Nephron (organoid): Measurements from ENCODE around the gene WASHC4.
"Not testable (repeated sequence)": the region's sequence is repeated elsewhere in the genome, so short reads cannot be mapped to it uniquely, and the experiment has no call there.

Experiments used
- H3K27ac Mint-ChIP-seq, 3 experiments: 2 replicates each; pipeline ENCODE4 v1.8.0; 2020; ENCODE audit warnings: mixed read lengths in 3 of 3, mild to moderate bottlenecking in 2 of 3, moderate library complexity in 1 of 3
- H3K27me3 Mint-ChIP-seq: 2 replicates; pipeline ENCODE4 v1.8.0; 2021; ENCODE audit warnings: low read depth, mild to moderate bottlenecking, moderate library complexity, mixed read lengths
- H3K36me3 Mint-ChIP-seq: 2 replicates; pipeline ENCODE4 v1.8.0; 2020; ENCODE audit warnings: low read depth, mixed read lengths
- H3K4me1 Mint-ChIP-seq: 2 replicates; pipeline ENCODE4 v1.8.0; 2020; ENCODE audit warnings: mixed read lengths
- H3K4me3 Mint-ChIP-seq, 3 experiments: 2 replicates each; pipeline ENCODE4 v1.8.0; 2020; ENCODE audit warnings: mild to moderate bottlenecking in 3 of 3, mixed read lengths in 3 of 3, moderate library complexity in 2 of 3
- H3K9me3 Mint-ChIP-seq: 2 replicates; pipeline ENCODE4 v1.8.0; 2020; ENCODE audit warnings: mixed read lengths
- TF ChIP-seq, protein P1 (sequence below), 3 experiments: fragments of 200-600 bp; sonication (generic); IDR thresholded peaks; one replicate each; pipeline ENCODE4 v1.5.0; 2021; ENCODE audit warnings: antibody characterized with exemption in 3 of 3; ENCODE audit not compliant: unreplicated experiment in 3 of 3

Gene WASHC4

GRCh38 chr12:105171691-105172436 lies 64.3 kb downstream of the WASHC4 start:
- peaks cover 56% of the 10 kb centered on the region for H3K36me3 Mint-ChIP-seq
- TF ChIP-seq, protein P1, sequence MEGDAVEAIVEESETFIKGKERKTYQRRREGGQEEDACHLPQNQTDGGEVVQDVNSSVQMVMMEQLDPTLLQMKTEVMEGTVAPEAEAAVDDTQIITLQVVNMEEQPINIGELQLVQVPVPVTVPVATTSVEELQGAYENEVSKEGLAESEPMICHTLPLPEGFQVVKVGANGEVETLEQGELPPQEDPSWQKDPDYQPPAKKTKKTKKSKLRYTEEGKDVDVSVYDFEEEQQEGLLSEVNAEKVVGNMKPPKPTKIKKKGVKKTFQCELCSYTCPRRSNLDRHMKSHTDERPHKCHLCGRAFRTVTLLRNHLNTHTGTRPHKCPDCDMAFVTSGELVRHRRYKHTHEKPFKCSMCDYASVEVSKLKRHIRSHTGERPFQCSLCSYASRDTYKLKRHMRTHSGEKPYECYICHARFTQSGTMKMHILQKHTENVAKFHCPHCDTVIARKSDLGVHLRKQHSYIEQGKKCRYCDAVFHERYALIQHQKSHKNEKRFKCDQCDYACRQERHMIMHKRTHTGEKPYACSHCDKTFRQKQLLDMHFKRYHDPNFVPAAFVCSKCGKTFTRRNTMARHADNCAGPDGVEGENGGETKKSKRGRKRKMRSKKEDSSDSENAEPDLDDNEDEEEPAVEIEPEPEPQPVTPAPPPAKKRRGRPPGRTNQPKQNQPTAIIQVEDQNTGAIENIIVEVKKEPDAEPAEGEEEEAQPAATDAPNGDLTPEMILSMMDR (IDR thresholded peaks at IDR 0.05; ENCODE audit: unreplicated experiment in 3 of 3): no peak

GRCh38 chr12:105175397-105175990 lies 68.0 kb downstream of the WASHC4 start:
- Mint-ChIP-seq H3K27ac (no peak overlapping the region), H3K4me3 (no peak overlapping the region), H3K36me3 (peaks cover 67% of the 10 kb centered on the region), H3K4me1 (no peaks in the 10 kb centered on the region), H3K27me3 (no peaks in the 10 kb centered on the region), H3K9me3 (peaks cover 7% of the 10 kb centered on the region)
- TF ChIP-seq, protein P1 (IDR thresholded peaks at IDR 0.05; ENCODE audit: unreplicated experiment in 3 of 3): no peak

More at GRCh38 chr12:105171691-105172436, 64.3 kb downstream of the WASHC4 start:
- Mint-ChIP-seq H3K27ac (no peak overlapping the region), H3K9me3 (no peaks in the 10 kb centered on the region), H3K4me3 (no peak overlapping the region), H3K4me1 (no peaks in the 10 kb centered on the region), H3K27me3 (no peaks in the 10 kb centered on the region)

- H3K4me3 Mint-ChIP-seq: no peak overlapping the region
- no peaks in the 10 kb centered on the region for H3K27me3 Mint-ChIP-seq
- no peak overlapping the region for H3K27ac Mint-ChIP-seq
- TF ChIP-seq, protein P1 (IDR thresholded peaks at IDR 0.05; ENCODE audit: unreplicated experiment in 3 of 3): no peak
- H3K9me3 Mint-ChIP-seq: peaks cover 22% of the 10 kb centered on the region
- no peaks in the 10 kb centered on the region for H3K4me1 Mint-ChIP-seq
- peaks cover 82% of the 10 kb centered on the region for H3K36me3 Mint-ChIP-seq
Measured at GRCh38 chr12:105177208-105177607, 69.7 kb downstream of the WASHC4 start.

DNA sequence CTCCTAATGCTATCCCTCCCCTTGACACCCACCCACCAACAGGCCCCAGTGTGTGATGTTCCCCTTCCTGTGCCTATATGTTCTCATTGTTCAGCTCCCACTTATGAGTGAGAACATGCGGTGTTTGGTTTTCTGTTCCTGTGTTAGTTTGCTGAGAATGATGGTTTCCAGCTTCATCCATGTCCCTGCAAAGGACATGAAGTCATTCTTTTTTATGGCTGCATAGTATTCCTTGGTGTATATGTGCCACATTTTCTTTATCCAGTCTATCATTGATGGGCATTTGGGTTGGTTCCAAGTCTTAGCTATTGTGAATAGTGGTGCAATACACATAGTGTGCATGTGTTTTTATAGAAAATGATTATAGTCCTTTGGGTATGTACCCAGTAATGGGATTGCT lies 71.6 kb downstream of the WASHC4 start:
- H3K36me3 Mint-ChIP-seq: peaks cover 95% of the 10 kb centered on the region
- not testable (repeated sequence) for H3K27me3 Mint-ChIP-seq, H3K4me3 Mint-ChIP-seq, H3K27ac Mint-ChIP-seq, H3K4me1 Mint-ChIP-seq
- H3K9me3 Mint-ChIP-seq: peaks cover 38% of the 10 kb centered on the region

GRCh38 chr12:105183406-105183805 lies 75.9 kb downstream of the WASHC4 start:
- peaks cover 98% of the 10 kb centered on the region for H3K36me3 Mint-ChIP-seq
- H3K4me1 Mint-ChIP-seq, H3K4me3 Mint-ChIP-seq, H3K27me3 Mint-ChIP-seq, H3K27ac Mint-ChIP-seq: not testable (repeated sequence)
- peaks cover 51% of the 10 kb centered on the region for H3K9me3 Mint-ChIP-seq

- peaks cover 51% of the 10 kb centered on the region for H3K9me3 Mint-ChIP-seq
- H3K27me3 Mint-ChIP-seq, H3K4me3 Mint-ChIP-seq, H3K27ac Mint-ChIP-seq, H3K4me1 Mint-ChIP-seq: not testable (repeated sequence)
- H3K36me3 Mint-ChIP-seq: peaks cover 98% of the 10 kb centered on the region
Measured at GRCh38 chr12:105183976-105184375, 76.4 kb downstream of the WASHC4 start.

GRCh38 chr12:105189293-105189692 lies 81.8 kb downstream of the WASHC4 start:
- Mint-ChIP-seq H3K27ac (no peak overlapping the region), H3K4me3 (no peak overlapping the region), H3K36me3 (peaks cover 95% of the 10 kb centered on the region), H3K9me3 (peaks cover 11% of the 10 kb centered on the region), H3K4me1 (no peaks in the 10 kb centered on the region), H3K27me3 (peaks cover 3% of the 10 kb centered on the region)
- TF ChIP-seq, protein P1 (IDR thresholded peaks at IDR 0.05; ENCODE audit: unreplicated experiment in 3 of 3): no peak
